Neural cell (in vitro differentiated cells): Measurements from ENCODE around the gene ZNF513. TPM values are rescaled to one million over a fixed set of nuclear protein-coding genes. Genes with fewer than 3 reads are reported as not detected.
A peak's percentile ranks its signal among the peaks of the same experiment; 100 is the strongest.

ENCODE experiments used
- H2AFZ ChIP-seq: fragments of 200-600, 300-800 bp; sonication (generic), shearing (Covaris generic); 2 replicates; pipeline ENCODE4 v1.6.0; 2014; ENCODE audit warnings: low read depth, mild to moderate bottlenecking, antibody characterized with exemption, low read length, moderate library complexity
- H3F3A ChIP-seq: fragments of 200-600 bp; shearing (Covaris generic); 2 replicates; pipeline ENCODE4 v1.6.1; 2016; ENCODE audit warnings: mild to moderate bottlenecking, moderate library complexity, mixed read lengths, antibody characterized with exemption, low read length; ENCODE audit not compliant: insufficient read depth, poor library complexity, severe bottlenecking
- H3K27ac ChIP-seq: fragments of 200-600, 300-800 bp; sonication (generic), shearing (Covaris generic); 2 replicates; pipeline ENCODE4 v1.5.1; 2014; ENCODE audit warnings: mild to moderate bottlenecking, low read length, moderate library complexity
- H3K27me3 ChIP-seq: fragments of 300-800, 200-600 bp; sonication (generic), shearing (Covaris generic); 2 replicates; pipeline ENCODE4 v1.6.0; 2014; ENCODE audit warnings: mild to moderate bottlenecking, low read depth, low read length, moderate library complexity; ENCODE audit not compliant: insufficient read depth
- H3K36me3 ChIP-seq: fragments of 300-800, 200-600 bp; sonication (generic), shearing (Covaris generic); 2 replicates; pipeline ENCODE4 v1.5.1; 2014; ENCODE audit warnings: mild to moderate bottlenecking, antibody characterized with exemption, low read length, moderate library complexity; ENCODE audit not compliant: insufficient read depth
- H3K4me2 ChIP-seq: fragments of 300-800, 200-600 bp; sonication (generic), shearing (Covaris generic); 2 replicates; pipeline ENCODE4 v1.6.0; 2014; ENCODE audit warnings: mild to moderate bottlenecking, low read length
- H3K4me3 ChIP-seq: fragments of 300-800, 200-600 bp; sonication (generic), shearing (Covaris generic); 2 replicates; pipeline ENCODE4 v1.5.1; 2014; ENCODE audit warnings: mild to moderate bottlenecking, low read length, moderate library complexity
- H3K79me2 ChIP-seq: fragments of 200-600 bp; shearing (Covaris generic); replicated peaks from 2 replicates; pipeline ENCODE4 v1.6.0; 2014; ENCODE audit warnings: mild to moderate bottlenecking, low read length, moderate library complexity; ENCODE audit not compliant: insufficient read depth
- H3K9ac ChIP-seq: fragments of 300-800, 200-600 bp; sonication (generic), shearing (Covaris generic); 2 replicates; pipeline ENCODE4 v1.6.1; 2016; ENCODE audit warnings: mild to moderate bottlenecking, low read length, mixed read lengths
- H3K9me2 ChIP-seq: fragments of 200-600 bp; shearing (Covaris generic); 2 replicates; pipeline ENCODE4 v1.6.1; 2016; ENCODE audit warnings: mild to moderate bottlenecking, low read length, mixed read lengths; ENCODE audit not compliant: insufficient read depth
- H3K9me3 ChIP-seq: fragments of 200-600, 300-800 bp; sonication (generic), shearing (Covaris generic); 2 replicates; pipeline ENCODE4 v1.6.1; 2016; ENCODE audit warnings: mild to moderate bottlenecking, mixed run types, low read length, moderate library complexity, mixed read lengths
- H4K20me1 ChIP-seq: fragments of 200-600 bp; shearing (Covaris generic); 2 replicates; pipeline ENCODE4 v1.6.1; 2016; ENCODE audit warnings: mild to moderate bottlenecking, mixed run types; ENCODE audit not compliant: insufficient read depth
- CTCF ChIP-seq: fragments of 450-650 bp; IDR thresholded peaks from 2 replicates; pipeline ENCODE4 v1.5.1; 2014; ENCODE audit warnings: antibody characterized with exemption, mild to moderate bottlenecking, moderate library complexity; ENCODE audit not compliant: poor library complexity, severe bottlenecking
- EP300 ChIP-seq: fragments of 450-650 bp; conservative IDR thresholded peaks from 2 replicates; pipeline ENCODE4 v1.6.1; 2014; ENCODE audit warnings: antibody characterized with exemption, mild to moderate bottlenecking, moderate library complexity; ENCODE audit not compliant: poor library complexity, severe bottlenecking
- EZH2 ChIP-seq: fragments of 200-600, 300-800 bp; shearing (Covaris generic), sonication (generic); IDR thresholded peaks from 2 replicates; pipeline ENCODE4 v1.6.1; 2014; ENCODE audit warnings: antibody characterized with exemption, low read length, borderline replicate concordance, mild to moderate bottlenecking; ENCODE audit not compliant: insufficient read depth, poor library complexity, severe bottlenecking
- MXI1 ChIP-seq: fragments of 450-650 bp; conservative IDR thresholded peaks from 2 replicates; pipeline ENCODE4 v1.6.1; 2014; ENCODE audit warnings: antibody characterized with exemption, mild to moderate bottlenecking; ENCODE audit not compliant: poor library complexity, severe bottlenecking
- POLR2AphosphoS5 ChIP-seq: IDR thresholded peaks from 2 replicates; pipeline ENCODE4 v1.6.1; 2012
- RAD21 ChIP-seq: fragments of 450-650 bp; conservative IDR thresholded peaks from 2 replicates; pipeline ENCODE4 v1.6.1; 2014; ENCODE audit warnings: antibody characterized with exemption, mild to moderate bottlenecking, moderate library complexity
- REST ChIP-seq: IDR thresholded peaks from 2 replicates; pipeline ENCODE4 v1.6.1; 2012; ENCODE audit warnings: borderline replicate concordance
- SMC3 ChIP-seq: fragments of 450-650 bp; conservative IDR thresholded peaks from 2 replicates; pipeline ENCODE4 v1.6.1; 2014; ENCODE audit warnings: antibody characterized with exemption, mild to moderate bottlenecking, moderate library complexity; ENCODE audit not compliant: poor library complexity
- TAF1 ChIP-seq: IDR thresholded peaks from 2 replicates; pipeline ENCODE4 v1.6.1; 2012; ENCODE audit warnings: low read depth
- polyA plus RNA-seq: library from polyadenylated mRNA; depleted of rRNA; stranded (reverse); fragments of >200 nt; gene quantifications from 2 replicates; pipeline ENCODE4 v1.2.3, GENCODE V29; 2014

The ZNF513 gene
- polyA plus RNA-seq, 1 donor from 2014 or later = 40.5 TPM

GRCh38 chr2:27372937-27373336, 7.6 kb downstream of the ZNF513 start:
- Histone ChIP-seq H3K9me3 (no peaks in the 10 kb centered on the region), H3K9me2 (no peaks in the 10 kb centered on the region), H2AFZ (no peak overlapping the region), H3K27me3 (no peaks in the 10 kb centered on the region), H4K20me1 (no peaks in the 10 kb centered on the region), H3K36me3 (no peaks in the 10 kb centered on the region), H3K4me2 (no peak overlapping the region), H3K9ac (no peak overlapping the region), H3F3A (no peaks in the 10 kb centered on the region), H3K27ac (no peak overlapping the region), H3K79me2 (peaks cover 29% of the 10 kb centered on the region), H3K4me3 (no peak overlapping the region)
- TF ChIP-seq RAD21 (no peak), POLR2AphosphoS5 (no peak), EP300 (no peak), REST (no peak), MXI1 (no peak), EZH2 (no peak), TAF1 (no peak), CTCF (no peak), SMC3 (no peak)

- H2AFZ ChIP-seq = peak overlapping the region; percentile 96
- no peak for TF ChIP-seq TAF1
- peak; percentile 9 for TF ChIP-seq REST
- H3K27ac ChIP-seq = peak overlapping the region; percentile 82
- peak overlapping the region; percentile 99 for H3K4me2 ChIP-seq
- no peaks in the 10 kb centered on the region for H3K27me3 ChIP-seq
- peak overlapping the region; percentile 97 for H3K9ac ChIP-seq
- H3K9me3 ChIP-seq = no peaks in the 10 kb centered on the region
- H3K4me3 ChIP-seq = peak overlapping the region; percentile 93
- H3K36me3 ChIP-seq = no peaks in the 10 kb centered on the region
- H3K9me2 ChIP-seq = no peaks in the 10 kb centered on the region
- H3K79me2 ChIP-seq = peaks cover 29% of the 10 kb centered on the region
- no peaks in the 10 kb centered on the region for H3F3A ChIP-seq
- H4K20me1 ChIP-seq = no peaks in the 10 kb centered on the region
Measured at GRCh38 chr2:27370816-27371620, 9.5 kb downstream of the ZNF513 start.
